HEK293 (cell line): ENCODE measurements around the gene CABCOCO1.
"Not testable (repeated sequence)": the region's sequence is repeated elsewhere in the genome, so short reads cannot be mapped to it uniquely, and the experiment has no call there.

Experiments
- CTCF ChIA-PET: fragments of 350-600 bp; formaldehyde crosslinking; extraction: SDS; loops from one replicate; lab custom pipeline; 2021; ENCODE audit warnings: antibody characterized with exemption; lab: Yijun Ruan, JAX
- POLR2A ChIA-PET: fragments of 300-600 bp; formaldehyde crosslinking; extraction: SDS; loops from one replicate; lab custom pipeline; 2020; ENCODE audit warnings: antibody characterized with exemption, inconsistent platforms; lab: Yijun Ruan, JAX
- H3K27ac ChIP-seq: fragments of 200-500 bp; sonication (Bioruptor generic); 2 replicates; pipeline ENCODE4 v1.5.1; 2014; ENCODE audit warnings: low read depth, low read length, control low read depth, inconsistent platforms; ENCODE audit errors: extremely low read depth
- H3K36me3 ChIP-seq, 2 experiments: fragments of 200-500 bp in 1 of 2; sonication (Bioruptor generic) in 1 of 2; 1 replicate in 1 of 2; 2 replicates in 1 of 2; pipeline ENCODE4 v1.5.1; 2014 to 2017; ENCODE audit warnings: inconsistent platforms in 2 of 2, low read length in 2 of 2; ENCODE audit not compliant: control insufficient read depth in 2 of 2, insufficient read depth in 1 of 2
- H3K4me1 ChIP-seq: fragments of 200-500 bp; sonication (Bioruptor generic); 2 replicates; pipeline ENCODE4 v1.5.1; 2014; ENCODE audit warnings: mild to moderate bottlenecking, low read length, inconsistent platforms; ENCODE audit not compliant: control insufficient read depth, insufficient read depth
- H3K4me3 ChIP-seq: 2 replicates; pipeline ENCODE4 v1.5.1; 2011; ENCODE audit warnings: low read depth, mild to moderate bottlenecking, control low read depth, low read length, moderate library complexity
- H3K9me3 ChIP-seq: fragments of 200-500 bp; sonication (Bioruptor generic); 2 replicates; pipeline ENCODE4 v1.5.1; 2014; ENCODE audit warnings: low read depth, low read length, inconsistent platforms; ENCODE audit not compliant: control insufficient read depth, insufficient read depth
- HOXA7 ChIP-seq: sonication (generic); formaldehyde crosslinking; IDR thresholded peaks from 2 replicates; pipeline ENCODE4 v1.8.1; 2022; ENCODE audit warnings: missing genetic modification reagents, borderline replicate concordance
- KLF9 ChIP-seq: fragments of 450-650 bp; formaldehyde crosslinking; IDR thresholded peaks from 2 replicates; pipeline ENCODE4 v1.5.1; 2016; ENCODE audit warnings: missing biosample characterization, missing genetic modification characterization, low read depth
- WT1 ChIP-seq: fragments of 450-650 bp; formaldehyde crosslinking; IDR thresholded peaks from 2 replicates; pipeline ENCODE4 v1.5.1; 2016; ENCODE audit warnings: missing biosample characterization, missing genetic modification characterization
- ZBTB44 ChIP-seq: fragments of 450-650 bp; IDR thresholded peaks from 2 replicates; pipeline ENCODE4 v1.5.1; 2018; ENCODE audit warnings: missing biosample characterization, mild to moderate bottlenecking, missing genetic modification characterization
- ZNF112 ChIP-seq: fragments of 450-650 bp; formaldehyde crosslinking; IDR thresholded peaks from 2 replicates; pipeline ENCODE4 v1.5.0; 2017; ENCODE audit warnings: missing biosample characterization, missing genetic modification characterization
- ZNF114 ChIP-seq: fragments of 450-650 bp; formaldehyde crosslinking; IDR thresholded peaks from 2 replicates; pipeline ENCODE4 v1.5.0; 2017; ENCODE audit warnings: missing biosample characterization, missing genetic modification characterization
- ZNF133 ChIP-seq: fragments of 450-650 bp; formaldehyde crosslinking; IDR thresholded peaks from 2 replicates; pipeline ENCODE4 v1.5.1; 2016; ENCODE audit warnings: missing biosample characterization, missing genetic modification characterization
- ZNF175 ChIP-seq: fragments of 450-650 bp; formaldehyde crosslinking; IDR thresholded peaks from 2 replicates; pipeline ENCODE4 v1.5.1; 2016; ENCODE audit warnings: missing biosample characterization, missing genetic modification characterization
- ZNF548 ChIP-seq: fragments of 450-650 bp; formaldehyde crosslinking; IDR thresholded peaks from 2 replicates; pipeline ENCODE4 v1.5.1; 2016; ENCODE audit warnings: missing biosample characterization, missing genetic modification characterization
- ZNF600 ChIP-seq: fragments of 450-650 bp; formaldehyde crosslinking; IDR thresholded peaks from 2 replicates; pipeline ENCODE4 v1.5.1; 2016; ENCODE audit warnings: missing biosample characterization, missing genetic modification characterization
- ZNF621 ChIP-seq: fragments of 450-650 bp; formaldehyde crosslinking; IDR thresholded peaks from 2 replicates; pipeline ENCODE4 v1.5.1; 2017; ENCODE audit warnings: missing biosample characterization, missing genetic modification characterization
- ZNF707 ChIP-seq: fragments of 450-650 bp; formaldehyde crosslinking; IDR thresholded peaks from 2 replicates; pipeline ENCODE4 v1.5.1; 2016; ENCODE audit warnings: missing biosample characterization, missing genetic modification characterization
- ZNF791 ChIP-seq: fragments of 450-650 bp; formaldehyde crosslinking; IDR thresholded peaks from 2 replicates; pipeline ENCODE4 v1.5.1; 2016; ENCODE audit warnings: missing biosample characterization, missing genetic modification characterization
- TF ChIP-seq, protein P1 (sequence below): fragments of 450-650 bp; formaldehyde crosslinking; IDR thresholded peaks from 2 replicates; pipeline ENCODE4 v1.5.1; 2016; ENCODE audit warnings: missing biosample characterization, missing genetic modification characterization

Gene CABCOCO1

GRCh38 chr10:61702584-61702983 is 39.9 kb downstream of the CABCOCO1 start:
- TF ChIP-seq ZNF791 (tag by site-specific recombination) (no peak), ZNF112 (tag by site-specific recombination) (no peak), ZNF707 (tag by site-specific recombination) (no peak), HOXA7 (CRISPR knock-in tag) (no peak), ZNF175 (tag by site-specific recombination) (no peak)
- Histone ChIP-seq H3K4me3 (no peak overlapping the region), H3K4me1 (no peaks in the 10 kb centered on the region), H3K36me3 (no peaks in the 10 kb centered on the region), H3K27ac (no peak overlapping the region), H3K9me3 (no peaks in the 10 kb centered on the region)
- ChIA-PET POLR2A (no interaction called here), CTCF (interaction anchor here (0.6 kb wide), 1 partner anchor 172 kb away, joined by 3 read pairs; no protein-coding TSS in a partner anchor)

GRCh38 chr10:61705022-61705613 is 42.4 kb downstream of the CABCOCO1 start:
- CTCF ChIA-PET: no interaction called here
- POLR2A ChIA-PET: no interaction called here

GRCh38 chr10:61708846-61709245 is 46.1 kb downstream of the CABCOCO1 start:
- Histone ChIP-seq H3K9me3 (no peaks in the 10 kb centered on the region), H3K27ac (no peak overlapping the region)
- POLR2A ChIA-PET: no interaction called here

More at GRCh38 chr10:61705022-61705613, 42.4 kb downstream of the CABCOCO1 start:
- Histone ChIP-seq H3K27ac (no peak overlapping the region), H3K4me1 (no peaks in the 10 kb centered on the region), H3K4me3 (no peak overlapping the region), H3K9me3 (no peaks in the 10 kb centered on the region), H3K36me3 (no peaks in the 10 kb centered on the region)
- TF ChIP-seq ZNF600 (tag by site-specific recombination): no peak

DNA sequence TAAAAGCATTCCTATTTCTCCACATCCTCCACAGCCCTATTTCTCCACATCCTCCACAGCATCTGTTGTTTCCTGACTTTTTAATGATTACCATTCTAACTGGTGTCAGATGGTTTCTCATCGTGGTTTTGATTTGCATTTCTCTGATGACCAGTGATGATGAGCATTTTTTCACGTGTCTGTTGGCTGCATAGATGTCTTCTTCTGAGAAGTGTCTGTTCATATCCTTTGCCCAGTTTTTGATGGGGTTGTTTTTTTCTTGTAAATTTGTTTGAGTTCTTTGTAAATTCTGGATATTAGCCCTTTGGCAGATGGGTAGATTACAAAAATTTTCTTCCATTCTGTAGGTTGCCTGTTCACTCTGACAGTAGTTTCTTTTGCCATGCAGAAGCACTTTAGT is 49.4 kb downstream of the CABCOCO1 start:
- POLR2A ChIA-PET, CTCF ChIA-PET, H3K36me3 ChIP-seq: not testable (repeated sequence)

More at GRCh38 chr10:61708846-61709245, 46.1 kb downstream of the CABCOCO1 start:
- Histone ChIP-seq H3K4me3 (no peak overlapping the region), H3K4me1 (no peaks in the 10 kb centered on the region), H3K36me3 (no peaks in the 10 kb centered on the region)
- CTCF ChIA-PET: no interaction called here
- no peak for TF ChIP-seq KLF9 (tag by site-specific recombination)
- TF ChIP-seq ZNF133: no peak
- no peak for TF ChIP-seq ZNF114 (tag by site-specific recombination)
- TF ChIP-seq WT1 (tag by site-specific recombination): no peak
- TF ChIP-seq ZNF548: no peak
- no peak for TF ChIP-seq ZBTB44
- TF ChIP-seq, protein P1, sequence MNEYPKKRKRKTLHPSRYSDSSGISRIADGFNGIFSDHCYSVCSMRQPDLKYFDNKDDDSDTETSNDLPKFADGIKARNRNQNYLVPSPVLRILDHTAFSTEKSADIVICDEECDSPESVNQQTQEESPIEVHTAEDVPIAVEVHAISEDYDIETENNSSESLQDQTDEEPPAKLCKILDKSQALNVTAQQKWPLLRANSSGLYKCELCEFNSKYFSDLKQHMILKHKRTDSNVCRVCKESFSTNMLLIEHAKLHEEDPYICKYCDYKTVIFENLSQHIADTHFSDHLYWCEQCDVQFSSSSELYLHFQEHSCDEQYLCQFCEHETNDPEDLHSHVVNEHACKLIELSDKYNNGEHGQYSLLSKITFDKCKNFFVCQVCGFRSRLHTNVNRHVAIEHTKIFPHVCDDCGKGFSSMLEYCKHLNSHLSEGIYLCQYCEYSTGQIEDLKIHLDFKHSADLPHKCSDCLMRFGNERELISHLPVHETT (tag by site-specific recombination): no peak
- TF ChIP-seq ZNF621 (tag by site-specific recombination): no peak

GRCh38 chr10:61719475-61719874 is 56.7 kb downstream of the CABCOCO1 start:
- H3K36me3 ChIP-seq, H3K9me3 ChIP-seq, H3K4me3 ChIP-seq, H3K27ac ChIP-seq, H3K4me1 ChIP-seq, POLR2A ChIA-PET: not testable (repeated sequence)
- CTCF ChIA-PET: interaction anchor here (0.6 kb wide), 1 partner anchor 642 kb away, joined by 3 read pairs; no protein-coding TSS in a partner anchor

More for the DNA sequence above, 49.4 kb downstream of the CABCOCO1 start:
- H3K27ac ChIP-seq, H3K4me1 ChIP-seq, H3K4me3 ChIP-seq, H3K9me3 ChIP-seq: not testable (repeated sequence)
